GM12878 (cell line): ENCODE data around the gene NEK8. TPM values are rescaled to one million over a fixed set of nuclear protein-coding genes. Genes with fewer than 3 reads are reported as not detected.

ENCODE experiments used
- DPF2 ChIP-seq: fragments of 450-650 bp; IDR thresholded peaks from 2 replicates; pipeline ENCODE4 v1.6.1; 2017; ENCODE audit warnings: mild to moderate bottlenecking
- KDM1A ChIP-seq: fragments of 200-600 bp; sonication (generic); IDR thresholded peaks from 2 replicates; pipeline ENCODE4 v1.6.1; 2016; ENCODE audit warnings: borderline replicate concordance
- NKRF ChIP-seq: fragments of 450-650 bp; conservative IDR thresholded peaks from 2 replicates; pipeline ENCODE4 v1.6.1; 2017; ENCODE audit warnings: mild to moderate bottlenecking, moderate library complexity
- NR2C1 ChIP-seq: fragments of 450-650 bp; IDR thresholded peaks from 2 replicates; pipeline ENCODE4 v1.6.1; 2017; ENCODE audit warnings: antibody characterized with exemption, mild to moderate bottlenecking, moderate library complexity
- PKNOX1 ChIP-seq: fragments of 450-650 bp; IDR thresholded peaks from 2 replicates; pipeline ENCODE4 v1.6.1; 2016; ENCODE audit warnings: mild to moderate bottlenecking
- POLR2A ChIP-seq: IDR thresholded peaks from 2 replicates; pipeline ENCODE4 v1.6.1; 2011; ENCODE audit warnings: low read depth, mild to moderate bottlenecking, low read length
- POLR2AphosphoS2 ChIP-seq: IDR thresholded peaks from 2 replicates; pipeline ENCODE4 v1.6.1; 2011; ENCODE audit warnings: low read depth, mild to moderate bottlenecking, low read length, improper control_type of control experiment, moderate library complexity
- RAD21 ChIP-seq: IDR thresholded peaks from 2 replicates; pipeline ENCODE4 v1.6.1; 2011; ENCODE audit warnings: mild to moderate bottlenecking, low read depth, low read length, moderate library complexity; ENCODE audit not compliant: insufficient read depth
- RELA ChIP-seq: fragments of 450-650 bp; IDR thresholded peaks from 2 replicates; pipeline ENCODE4 v1.8.0; 2014; ENCODE audit warnings: borderline replicate concordance; ENCODE audit not compliant: partially characterized antibody
- SREBF1 ChIP-seq: IDR thresholded peaks from 2 replicates; pipeline ENCODE4 v1.6.1; 2012; ENCODE audit warnings: mild to moderate bottlenecking, low read length
- STAT3 ChIP-seq: IDR thresholded peaks from 2 replicates; pipeline ENCODE4 v1.6.1; 2011; ENCODE audit warnings: low read depth, low read length, improper control_type of control experiment
- WRNIP1 ChIP-seq: IDR thresholded peaks from 2 replicates; pipeline ENCODE4 v1.6.1; 2011; ENCODE audit warnings: low read depth, low read length, improper control_type of control experiment, borderline replicate concordance
- ZBTB11 ChIP-seq: fragments of 450-650 bp; formaldehyde crosslinking; IDR thresholded peaks from 2 replicates; pipeline ENCODE4 v1.5.0; 2022; ENCODE audit warnings: mild to moderate bottlenecking, missing genetic modification characterization
- ZNF384 ChIP-seq: IDR thresholded peaks from 2 replicates; pipeline ENCODE4 v1.6.1; 2012; ENCODE audit warnings: low read depth, mild to moderate bottlenecking, low read length, improper control_type of control experiment, borderline replicate concordance
- ZZZ3 ChIP-seq: IDR thresholded peaks from 2 replicates; pipeline ENCODE4 v1.6.1; 2011; ENCODE audit warnings: low read depth; ENCODE audit not compliant: control insufficient read depth, insufficient read length
- polyA plus RNA-seq, 11 experiments: library from polyadenylated mRNA; depleted of rRNA in 4 of 11; unstranded in 6 of 11; stranded (reverse) in 5 of 11; fragments of >200 nt; fragmentation: Nextera tagmentation in 4 of 11; fragmentation: Illumina TruSeq in 1 of 11; extraction: Ambion mirVana in 4 of 11; extraction: Trizol in 1 of 11; gene quantifications; 1 replicate in 1 of 11; 2 replicates in 10 of 11; pipeline versions ENCODE4 v1.2.1 to v1.2.3, GENCODE V29; 2011 to 2016; ENCODE audit warnings: inconsistent platforms in 2 of 11, missing spikeins in 2 of 11, low read depth in 1 of 11
- total RNA-seq, 4 experiments: library from RNA; depleted of rRNA in 3 of 4; stranded (reverse); fragments of >200 nt in 3 of 4; fragmentation: Illumina TruSeq in 1 of 4; extraction: Trizol in 1 of 4; gene quantifications; 2 replicates each; pipeline versions ENCODE4 v1.2.1 to v1.2.3, GENCODE V29; 2013 to 2021
- TF ChIP-seq, protein P1 (sequence below): fragments of 450-650 bp; IDR thresholded peaks from 2 replicates; pipeline ENCODE4 v1.6.1; 2017; ENCODE audit warnings: low read depth, mild to moderate bottlenecking, moderate library complexity
- TF ChIP-seq, protein P2 (sequence below): fragments of 450-650 bp; IDR thresholded peaks from 2 replicates; pipeline ENCODE4 v1.6.1; 2016; ENCODE audit warnings: mild to moderate bottlenecking

NEK8 gene
- total and polyA plus RNA-seq, 10 of the 15 experiments (the other 5 are each of a cell fraction or from before 2014, with no cell fraction given) = 2.3 to 14.3 (median 9.4) TPM

GRCh38 chr17:28720247-28720996 lies 8.2 kb upstream of the NEK8 start (continued):
- TF ChIP-seq, protein P1, sequence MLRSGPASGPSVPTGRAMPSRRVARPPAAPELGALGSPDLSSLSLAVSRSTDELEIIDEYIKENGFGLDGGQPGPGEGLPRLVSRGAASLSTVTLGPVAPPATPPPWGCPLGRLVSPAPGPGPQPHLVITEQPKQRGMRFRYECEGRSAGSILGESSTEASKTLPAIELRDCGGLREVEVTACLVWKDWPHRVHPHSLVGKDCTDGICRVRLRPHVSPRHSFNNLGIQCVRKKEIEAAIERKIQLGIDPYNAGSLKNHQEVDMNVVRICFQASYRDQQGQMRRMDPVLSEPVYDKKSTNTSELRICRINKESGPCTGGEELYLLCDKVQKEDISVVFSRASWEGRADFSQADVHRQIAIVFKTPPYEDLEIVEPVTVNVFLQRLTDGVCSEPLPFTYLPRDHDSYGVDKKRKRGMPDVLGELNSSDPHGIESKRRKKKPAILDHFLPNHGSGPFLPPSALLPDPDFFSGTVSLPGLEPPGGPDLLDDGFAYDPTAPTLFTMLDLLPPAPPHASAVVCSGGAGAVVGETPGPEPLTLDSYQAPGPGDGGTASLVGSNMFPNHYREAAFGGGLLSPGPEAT = no peak; the same call in 1 of the 2 replicates
- TF ChIP-seq WRNIP1 = 0 out of 2 replicates have a peak, but pooled peaks have one; percentile 17
- no peak for TF ChIP-seq ZNF384
- no peak for TF ChIP-seq ZBTB11 (CRISPR knock-in tag)
- no peak for TF ChIP-seq DPF2
- TF ChIP-seq SREBF1 = no peak
- no peak for TF ChIP-seq ZZZ3
- TF ChIP-seq, protein P2, sequence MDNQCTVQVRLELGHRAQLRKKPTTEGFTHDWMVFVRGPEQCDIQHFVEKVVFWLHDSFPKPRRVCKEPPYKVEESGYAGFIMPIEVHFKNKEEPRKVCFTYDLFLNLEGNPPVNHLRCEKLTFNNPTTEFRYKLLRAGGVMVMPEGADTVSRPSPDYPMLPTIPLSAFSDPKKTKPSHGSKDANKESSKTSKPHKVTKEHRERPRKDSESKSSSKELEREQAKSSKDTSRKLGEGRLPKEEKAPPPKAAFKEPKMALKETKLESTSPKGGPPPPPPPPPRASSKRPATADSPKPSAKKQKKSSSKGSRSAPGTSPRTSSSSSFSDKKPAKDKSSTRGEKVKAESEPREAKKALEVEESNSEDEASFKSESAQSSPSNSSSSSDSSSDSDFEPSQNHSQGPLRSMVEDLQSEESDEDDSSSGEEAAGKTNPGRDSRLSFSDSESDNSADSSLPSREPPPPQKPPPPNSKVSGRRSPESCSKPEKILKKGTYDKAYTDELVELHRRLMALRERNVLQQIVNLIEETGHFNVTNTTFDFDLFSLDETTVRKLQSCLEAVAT = peak; percentile 45; the same call in 1 of the 2 replicates
- no peak for TF ChIP-seq STAT3
- TF ChIP-seq RELA = no peak
- TF ChIP-seq PKNOX1 = no peak
- no peak for TF ChIP-seq KDM1A
- TF ChIP-seq RAD21 = no peak
- 0 out of 2 replicates have a peak, but pooled peaks have one; percentile 27 for TF ChIP-seq NKRF
- no peak for TF ChIP-seq NR2C1
- peak; percentile 28 for TF ChIP-seq POLR2A
- TF ChIP-seq POLR2AphosphoS2 = 0 out of 2 replicates have a peak, but pooled peaks have one; percentile 10
